NCI-H1694 treated with DMSO at 0.1 percent for 48 hours (cell line): Measurements from ENCODE around the gene GREB1.

Experiments
- DNase-seq: peaks from one replicate; lab custom pipeline; 2025; lab: John Stamatoyannopoulos, UW

Gene GREB1

DNA sequence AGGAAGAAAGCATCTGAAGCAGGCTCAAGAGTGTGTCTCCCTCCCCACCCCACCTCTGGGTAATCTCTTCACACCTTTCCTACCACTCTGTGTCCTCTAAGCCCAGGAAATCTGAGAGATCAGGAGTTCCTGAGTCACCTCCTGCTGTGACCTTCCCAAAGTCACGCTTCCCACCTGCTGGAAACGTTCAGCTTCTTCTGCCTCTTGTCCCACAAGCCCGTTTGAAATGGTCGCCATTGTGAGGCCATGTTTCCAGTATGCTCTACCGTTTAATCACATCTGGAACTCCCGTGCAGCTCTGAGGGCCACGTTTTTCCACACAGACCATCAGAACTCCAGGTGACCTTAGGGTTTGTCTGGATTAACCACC is 25.9 kb downstream of the GREB1 start:
- DNase-seq: no peak

DNA sequence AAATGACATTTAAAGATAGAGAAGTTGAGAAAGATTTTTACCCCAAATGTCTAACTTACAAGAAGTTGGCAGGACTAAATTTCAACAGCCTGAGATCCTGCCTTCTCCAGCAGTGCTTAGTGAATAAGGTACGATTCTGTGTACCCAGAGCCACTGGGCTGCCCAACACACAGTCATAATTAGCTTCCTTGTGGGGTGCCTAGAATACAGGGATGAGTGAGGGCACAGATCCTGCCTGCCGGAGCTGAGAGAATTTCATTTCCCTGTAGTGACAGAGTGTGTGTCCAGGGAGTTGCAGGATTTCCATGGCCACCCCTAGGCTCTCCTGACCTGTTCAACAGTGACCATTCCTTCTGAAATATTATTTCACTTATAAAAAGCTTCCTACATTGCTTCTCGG is 27.0 kb downstream of the GREB1 start:
- DNase-seq: no peak

DNA sequence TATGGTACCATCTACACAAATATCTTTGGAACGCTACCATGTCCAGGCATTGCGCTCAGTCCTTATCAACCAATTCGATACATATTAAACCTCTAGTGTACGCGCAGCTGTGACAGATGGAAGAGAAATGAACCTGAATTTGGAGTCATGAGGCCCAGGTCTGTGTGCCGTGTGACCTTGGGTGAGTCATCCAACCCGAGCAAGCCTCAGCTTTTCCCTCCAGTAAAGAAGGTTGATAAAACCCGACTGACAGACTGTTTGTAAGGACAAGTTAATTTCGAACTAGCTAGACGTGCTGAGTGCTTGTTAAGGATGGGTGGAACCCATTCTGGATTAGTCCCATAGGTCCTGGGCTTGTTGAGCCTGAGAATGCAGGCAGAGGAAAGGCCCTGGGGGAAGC is 28.2 kb downstream of the GREB1 start:
- no peak for DNase-seq

GRCh38 chr2:11562476-11562875 is 28.6 kb downstream of the GREB1 start:
- no peak for DNase-seq

DNA sequence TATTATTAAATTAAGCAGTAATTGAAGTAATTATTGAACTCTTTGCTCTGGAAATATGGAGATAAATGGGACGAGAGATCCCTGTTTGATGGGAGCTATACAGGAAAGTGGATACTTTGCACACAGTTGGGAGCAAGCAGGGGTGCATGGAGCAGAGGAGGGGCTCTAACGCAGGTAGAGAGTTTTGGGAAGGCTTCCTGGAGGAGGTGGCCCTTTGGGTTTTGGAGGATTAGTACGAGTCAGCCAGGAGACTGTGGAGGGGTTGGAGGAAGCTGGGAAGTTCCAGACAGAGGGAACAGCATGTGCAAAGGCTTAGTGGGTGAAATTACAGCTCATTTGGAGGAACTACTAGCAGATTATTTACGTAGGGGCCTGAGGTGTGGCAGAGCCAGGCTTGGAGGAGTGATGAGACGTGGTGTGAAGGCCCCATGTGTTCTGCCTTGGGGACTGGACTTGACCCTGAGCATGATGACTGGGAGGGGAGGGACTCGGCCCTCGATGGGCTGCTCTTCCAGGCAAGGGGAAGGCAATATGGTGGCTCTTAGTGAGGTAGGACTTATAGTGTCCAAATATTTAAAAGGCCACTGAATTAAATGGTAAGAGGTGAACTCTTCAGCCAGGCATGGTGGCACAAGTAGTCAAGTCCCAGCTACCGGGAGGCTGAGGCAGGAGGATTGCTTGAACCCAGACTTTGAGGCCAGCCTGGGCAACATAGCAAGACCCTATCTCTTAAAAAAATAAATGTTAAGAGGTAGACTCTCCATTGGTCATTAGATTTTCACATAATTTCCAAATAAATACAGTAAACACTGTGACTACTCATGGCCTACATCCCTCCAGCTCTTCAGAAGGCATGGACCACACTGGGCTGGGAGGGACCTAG is 30.2 kb downstream of the GREB1 start:
- no peak for DNase-seq

DNA sequence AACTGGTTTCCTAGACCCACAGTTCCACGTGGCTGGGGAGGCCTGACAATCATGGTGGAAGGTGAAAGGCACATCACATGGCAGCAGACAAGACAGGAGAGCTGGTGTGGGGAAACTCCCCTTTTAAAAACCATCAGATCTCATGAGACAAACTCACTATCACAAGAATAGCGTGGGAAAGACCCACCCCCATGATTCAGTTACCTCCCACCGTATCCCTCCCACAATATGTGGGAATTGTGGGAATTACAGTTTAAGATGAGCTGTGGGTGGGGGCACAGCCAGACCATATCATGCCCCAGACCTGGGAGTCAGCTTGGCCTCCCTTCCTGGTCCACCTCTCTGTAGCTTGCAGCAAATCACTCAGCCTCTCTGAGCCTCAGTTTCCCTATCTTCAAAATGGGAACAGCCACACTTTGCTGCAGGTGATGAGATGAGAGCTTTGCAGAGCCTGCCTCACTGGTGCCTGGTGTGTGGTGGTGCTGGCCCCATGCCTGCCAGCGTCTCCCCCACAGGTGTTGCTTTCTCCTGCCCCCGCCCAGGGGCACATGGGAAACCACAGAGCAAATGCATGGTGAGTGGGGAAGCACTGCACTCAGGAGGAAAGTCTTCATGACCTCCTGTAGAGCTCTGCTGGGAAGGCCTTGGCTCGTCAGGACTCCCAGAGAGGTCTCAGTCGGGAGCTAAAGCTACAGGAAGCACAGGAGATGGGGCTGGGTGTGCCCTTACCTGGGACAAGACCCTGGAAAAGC is 31.1 kb downstream of the GREB1 start:
- DNase-seq: no peak

GRCh38 chr2:11566383-11566782 is 32.5 kb downstream of the GREB1 start:
- no peak for DNase-seq

- no peak for DNase-seq
These were observed 33.8 kb downstream of the GREB1 start for GRCh38 chr2:11567631-11568031.

DNA sequence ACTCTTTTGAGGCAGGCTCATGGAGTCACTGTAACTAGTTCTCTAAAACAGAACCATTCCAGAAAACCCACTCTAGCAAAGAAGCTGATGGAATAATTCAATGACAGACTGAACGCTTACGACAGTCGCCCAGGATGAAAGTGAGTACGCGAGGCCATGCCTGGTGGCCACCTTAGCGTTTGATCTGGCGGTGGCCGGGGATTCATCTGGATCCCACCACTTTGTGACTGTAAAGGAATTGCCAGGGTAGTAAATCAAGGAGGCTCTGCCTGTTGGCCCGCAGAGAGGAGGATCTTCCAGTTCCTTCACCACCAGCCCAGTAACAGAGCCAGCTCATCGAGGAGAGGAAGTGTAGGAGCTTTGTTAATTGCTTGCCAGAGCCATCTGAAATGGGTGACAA is 34.6 kb downstream of the GREB1 start:
- DNase-seq: no peak

GRCh38 chr2:11569636-11570035 is 35.8 kb downstream of the GREB1 start:
- no peak for DNase-seq

DNA sequence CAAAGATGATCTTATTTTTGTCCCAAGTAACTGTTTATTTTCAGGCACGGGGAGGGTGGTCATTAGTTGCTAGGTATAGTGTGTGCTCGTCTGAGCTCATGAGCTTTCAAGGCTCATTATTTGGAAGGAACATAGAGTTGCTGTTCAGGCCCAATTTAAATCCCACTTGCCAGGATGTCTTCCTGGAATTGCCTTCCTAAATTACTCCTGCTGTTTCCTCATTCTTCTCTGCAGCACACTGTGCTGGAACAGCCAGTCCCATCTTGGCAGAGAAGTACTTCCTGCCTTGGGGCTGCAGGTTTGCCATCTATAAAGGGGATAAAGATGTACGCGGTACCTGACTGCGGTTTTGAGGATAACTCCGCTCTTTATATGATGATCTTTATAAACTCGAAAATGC is 37.3 kb downstream of the GREB1 start:
- no peak for DNase-seq

DNA sequence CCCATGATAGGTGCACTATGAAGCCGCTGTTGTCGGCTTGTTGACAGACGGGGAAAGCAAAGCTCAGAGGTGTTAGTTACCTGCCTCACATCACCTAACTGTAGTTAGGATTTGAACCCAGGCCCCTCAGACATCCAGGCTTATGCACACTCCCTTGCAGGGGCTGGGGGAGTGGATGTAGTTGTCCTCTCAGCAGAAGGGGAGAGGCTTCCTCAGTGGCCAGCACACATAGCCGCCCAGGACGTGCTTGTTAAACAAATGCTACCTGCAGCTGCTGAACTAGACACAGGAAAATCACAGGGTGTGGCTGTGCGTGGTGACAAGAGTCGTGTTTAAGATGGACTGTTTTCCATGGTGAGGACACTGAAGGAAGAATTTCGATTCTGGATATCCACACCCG is 39.2 kb downstream of the GREB1 start:
- DNase-seq: no peak

DNA sequence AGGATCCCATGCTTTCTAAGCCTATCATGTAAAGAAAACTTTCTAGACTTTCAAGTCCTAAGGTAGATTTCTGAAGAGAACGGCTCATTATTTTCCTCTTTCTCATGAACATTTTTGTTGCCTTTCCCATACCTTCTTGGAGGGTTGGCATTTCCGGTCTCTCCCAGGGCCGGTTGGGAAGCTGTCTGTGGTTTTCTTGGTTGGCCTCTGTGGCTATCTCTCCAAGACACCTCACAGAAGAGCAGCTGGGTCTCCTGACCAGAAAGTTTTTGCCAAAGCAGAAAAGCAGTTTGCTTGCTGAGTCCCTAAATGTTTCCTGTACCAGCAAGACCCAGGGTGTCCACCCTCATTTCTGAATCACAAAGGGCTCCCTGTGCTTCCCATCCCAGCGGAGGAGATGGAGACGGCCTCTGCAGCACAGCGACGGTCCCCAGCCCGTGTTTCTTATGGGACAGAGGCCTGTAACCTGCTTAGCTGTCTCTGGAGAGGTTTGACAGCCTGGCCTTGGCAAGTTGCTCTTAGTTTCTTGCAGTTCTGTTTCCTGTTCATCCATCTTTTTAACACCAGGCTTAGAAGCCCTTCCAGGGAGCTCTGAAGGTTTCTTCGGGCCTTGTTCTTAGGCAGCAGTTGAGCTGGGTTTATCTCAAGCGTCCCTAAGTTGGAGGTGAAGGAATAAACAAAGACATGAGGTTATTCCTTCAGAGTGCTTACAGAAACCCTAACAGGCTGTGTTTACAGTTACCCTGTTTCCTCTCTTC is 39.8 kb downstream of the GREB1 start:
- DNase-seq: no peak

GRCh38 chr2:11574176-11575046 is 40.6 kb downstream of the GREB1 start:
- no peak for DNase-seq

DNA sequence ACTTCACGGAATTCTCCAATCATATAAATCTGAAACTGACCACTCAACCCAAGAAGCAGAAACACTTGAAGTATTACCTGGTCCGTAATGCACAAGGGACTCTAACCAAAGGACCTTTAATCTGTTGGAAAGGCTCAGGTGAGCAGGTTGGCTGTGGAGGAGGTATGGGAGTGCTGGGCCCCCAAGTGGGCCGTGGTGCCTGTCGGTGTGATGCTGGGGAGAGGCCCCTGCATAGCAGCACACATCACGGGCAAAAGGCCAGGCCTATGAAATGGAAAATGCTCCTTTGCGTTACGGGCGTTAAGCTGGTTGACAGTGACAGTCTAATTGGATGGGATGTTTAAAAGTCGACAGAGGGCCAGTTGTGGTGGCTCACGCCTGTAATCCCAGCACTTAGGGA is 42.6 kb downstream of the GREB1 start:
- DNase-seq: no peak

- DNase-seq: no peak
These were observed 43.4 kb downstream of the GREB1 start for GRCh38 chr2:11577101-11577883.

- no peak for DNase-seq
These were observed 44.5 kb downstream of the GREB1 start for GRCh38 chr2:11578081-11578948.

DNA sequence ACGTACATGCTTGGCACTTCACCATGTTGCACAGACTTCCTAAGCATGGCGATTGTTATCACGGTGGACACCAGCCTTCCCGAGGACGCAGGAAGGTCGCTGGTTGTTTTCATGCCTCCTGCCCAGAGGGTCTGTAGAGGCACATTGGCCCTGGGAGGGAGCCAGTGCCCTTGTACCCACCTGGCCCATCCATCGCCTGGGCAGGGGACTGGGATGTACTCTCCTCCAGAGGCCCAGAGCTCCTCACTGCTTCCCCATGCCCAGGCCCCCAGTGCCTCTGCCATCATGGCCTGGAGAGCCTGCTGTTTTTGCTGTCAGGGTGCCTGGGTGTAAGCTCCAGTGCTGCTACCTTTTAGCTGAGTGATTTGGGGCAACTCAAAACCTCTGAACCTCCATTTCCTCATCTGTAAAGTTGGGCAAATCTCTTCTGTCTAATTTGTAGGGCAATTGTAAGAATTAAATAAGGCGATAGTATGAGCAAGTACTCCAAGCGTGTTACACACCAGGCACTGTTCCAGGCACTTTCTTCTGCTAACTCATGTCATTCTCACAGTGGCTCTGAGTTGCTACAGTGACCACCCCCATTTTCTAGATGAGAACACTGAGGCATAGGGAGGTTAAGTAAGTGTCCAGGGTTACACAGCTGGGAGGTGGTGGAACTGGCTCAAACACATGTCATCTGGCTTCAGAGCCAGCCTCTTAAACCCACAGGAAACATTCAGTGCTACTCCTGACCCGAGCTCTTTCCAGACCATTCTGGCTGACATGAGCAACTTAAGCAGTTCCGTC is 45.3 kb downstream of the GREB1 start:
- no peak for DNase-seq
